GM15510 (cell line): ENCODE measurements around the gene LHX4.

Experiments used
- POLR2A ChIP-seq: IDR thresholded peaks from 3 replicates; pipeline ENCODE4 v1.6.1; 2011; ENCODE audit warnings: borderline replicate concordance; ENCODE audit not compliant: insufficient read length; ENCODE audit errors: extremely low read depth

The LHX4 gene

DNA sequence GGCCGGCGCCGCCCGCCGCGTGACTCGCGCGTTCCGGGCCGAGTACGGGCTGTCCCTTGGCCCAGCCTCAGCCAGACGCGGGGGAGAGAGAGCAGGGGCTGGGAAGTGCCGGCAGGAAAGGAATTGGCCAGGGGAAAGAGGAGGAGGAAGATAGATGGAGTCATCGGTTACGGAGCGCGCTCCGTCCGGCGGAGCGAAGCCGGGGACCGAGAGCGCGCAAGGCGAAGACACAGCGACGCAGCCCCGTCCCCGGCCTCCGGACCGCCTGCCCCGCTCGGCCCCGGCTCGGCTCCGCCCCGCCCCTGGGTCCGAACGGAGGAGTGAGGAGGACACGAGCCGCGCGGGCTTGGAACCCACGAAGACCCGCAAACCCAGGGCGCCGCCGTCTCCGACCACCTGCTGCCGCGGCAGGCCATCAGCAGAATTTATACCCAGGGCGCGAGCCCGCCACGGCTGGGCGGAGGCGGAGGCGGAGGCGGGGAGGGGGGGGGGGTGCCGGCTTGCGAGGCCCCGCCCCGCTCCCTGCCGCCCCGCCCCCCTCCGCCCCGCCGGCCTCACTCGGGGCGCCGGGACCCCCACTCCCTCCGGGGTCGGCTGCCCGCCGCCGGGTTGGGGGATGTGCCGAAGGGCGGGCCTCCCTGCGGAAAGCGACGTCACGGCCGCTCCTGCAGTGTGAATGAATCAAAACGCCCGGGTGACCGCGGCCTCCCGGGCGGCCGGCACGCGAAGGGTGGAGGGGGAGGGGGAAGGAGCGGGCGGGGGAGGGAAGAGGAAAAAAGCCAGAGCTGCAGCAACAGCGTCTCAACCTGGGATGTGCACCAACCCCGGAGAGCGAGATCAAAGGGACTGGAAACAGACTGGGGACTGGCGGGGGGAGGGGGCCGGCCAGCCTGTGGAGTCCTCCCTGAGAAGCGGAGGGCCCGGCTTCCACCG, at the start of gene LHX4:
TSS of gene LHX4 (plus strand) at position 782 of the 933 bp plus-strand sequence. CDS start 266 bp downstream, outside the sequence.
- no peak for TF ChIP-seq POLR2A

DNA sequence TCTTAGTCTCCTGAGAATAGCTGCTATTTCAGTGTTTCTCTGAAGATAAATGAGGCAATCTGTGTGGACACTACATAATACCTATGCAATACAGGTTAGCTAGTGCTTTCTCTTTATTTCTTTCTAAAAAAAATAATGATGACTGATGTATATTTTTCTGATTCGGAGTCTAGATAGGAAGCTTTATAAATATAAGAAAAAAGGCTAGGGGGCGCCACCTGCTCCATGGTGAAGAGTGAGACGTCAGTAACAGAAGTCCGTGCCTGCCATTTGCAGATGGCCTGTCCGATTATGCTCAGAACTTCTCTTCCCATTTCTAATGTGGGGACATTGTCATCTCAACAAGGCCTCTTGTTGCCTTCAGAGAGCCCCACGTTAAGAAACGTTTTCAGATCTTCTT, 49.0 kb upstream of the LHX4 start:
- no peak for TF ChIP-seq POLR2A

DNA sequence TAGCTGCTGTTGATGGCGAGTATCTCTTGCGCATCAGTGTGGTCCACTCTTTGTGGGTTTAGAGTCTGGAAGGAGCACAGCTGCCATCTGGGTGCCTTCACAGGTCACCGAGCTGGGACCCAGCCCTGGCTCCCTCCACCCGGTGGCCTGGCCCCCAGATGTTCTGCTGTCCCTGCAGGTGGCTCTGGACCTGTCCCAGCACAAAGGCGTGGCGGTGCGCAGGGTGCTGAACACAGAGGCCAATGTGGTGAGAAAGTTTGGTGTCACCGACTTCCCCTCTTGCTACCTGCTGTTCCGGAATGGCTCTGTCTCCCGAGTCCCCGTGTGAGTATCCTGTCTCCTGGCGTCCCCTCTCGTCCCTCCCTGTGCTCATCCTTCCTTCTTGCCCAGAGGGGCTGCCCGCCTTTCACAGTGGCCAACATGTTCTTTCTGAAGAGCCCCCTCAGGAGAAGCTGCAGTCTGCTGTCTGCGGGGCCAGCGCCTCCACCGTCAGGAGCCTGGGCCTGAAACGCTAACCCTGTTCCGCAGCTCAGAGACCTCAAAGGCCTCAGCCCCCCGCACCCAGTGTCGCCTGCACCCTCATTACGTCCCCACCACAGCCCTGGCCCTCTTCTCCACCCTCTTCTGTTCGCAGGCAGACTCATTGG, 47.9 kb upstream of the LHX4 start:
- TF ChIP-seq POLR2A: no peak

DNA sequence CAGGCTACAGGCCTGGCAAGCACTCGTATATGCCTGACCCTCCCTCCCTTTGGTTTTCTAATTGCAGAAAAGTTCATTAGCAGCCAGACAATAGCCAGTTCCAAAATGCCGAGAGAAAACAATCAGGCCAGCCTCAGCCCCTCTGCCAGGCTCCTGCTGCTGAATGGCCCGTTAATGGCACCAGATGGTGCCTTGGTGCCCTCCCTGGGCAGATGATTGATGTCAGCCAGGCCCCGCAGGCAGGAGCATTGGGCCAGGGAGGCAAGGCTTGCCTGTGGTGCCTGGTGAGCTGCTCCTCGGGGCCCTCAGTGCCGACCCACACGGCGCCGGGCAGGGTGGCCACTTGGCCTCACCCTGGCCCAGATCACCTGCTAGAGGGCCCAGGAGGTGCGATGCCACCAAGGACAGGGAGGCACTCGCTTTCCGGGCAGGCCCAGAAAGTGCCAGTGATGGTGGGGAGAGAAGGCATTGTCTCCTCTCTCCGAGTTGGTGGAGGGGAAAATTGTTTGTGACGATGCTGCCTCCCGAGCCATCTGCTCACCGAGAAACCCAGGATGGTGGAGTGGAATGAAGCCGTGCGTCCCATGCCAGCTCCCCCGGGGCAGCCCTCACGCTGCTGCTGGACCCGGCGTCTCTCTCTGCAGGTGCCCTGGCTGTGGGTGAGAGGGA, 47.3 kb upstream of the LHX4 start:
- TF ChIP-seq POLR2A: no peak

DNA sequence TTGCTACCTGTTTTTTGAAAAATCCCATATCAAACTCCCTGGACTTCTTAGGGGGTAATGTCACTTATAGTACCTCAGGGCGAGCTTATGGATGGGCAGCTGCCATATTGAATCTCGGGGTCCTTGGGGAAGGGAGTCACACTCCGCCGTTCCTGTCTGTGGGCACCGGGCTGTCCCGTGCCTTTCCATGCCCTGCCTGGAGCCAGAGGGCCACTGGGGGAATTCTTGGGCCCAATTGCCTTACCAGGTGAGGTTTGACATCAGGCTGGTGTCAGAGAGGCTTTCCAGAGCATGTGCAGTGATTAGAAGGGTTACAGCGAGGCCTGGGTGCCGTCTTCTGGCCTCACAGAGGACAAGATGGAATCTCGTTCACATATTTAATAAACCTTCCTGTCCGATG, 46.6 kb upstream of the LHX4 start:
- no peak for TF ChIP-seq POLR2A

DNA sequence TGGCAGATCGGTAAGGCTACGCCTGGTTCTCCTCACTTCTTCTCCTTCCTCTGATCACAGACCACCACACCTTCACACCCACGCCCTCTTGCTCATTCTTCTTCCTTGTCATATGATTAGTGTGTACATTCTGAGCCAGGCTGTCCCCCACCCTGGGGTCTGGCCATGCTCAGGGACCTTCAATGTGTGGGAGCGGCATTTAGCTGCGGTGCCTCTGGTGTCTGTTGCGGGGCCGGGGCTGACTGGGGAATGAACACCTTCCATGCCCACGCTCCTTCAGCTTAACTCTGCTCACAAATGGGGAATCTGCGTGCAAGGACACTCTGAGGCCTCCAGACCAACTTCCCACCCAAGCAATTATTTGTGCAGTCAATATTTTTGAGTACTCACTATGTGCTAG, 46.0 kb upstream of the LHX4 start:
- no peak for TF ChIP-seq POLR2A

DNA sequence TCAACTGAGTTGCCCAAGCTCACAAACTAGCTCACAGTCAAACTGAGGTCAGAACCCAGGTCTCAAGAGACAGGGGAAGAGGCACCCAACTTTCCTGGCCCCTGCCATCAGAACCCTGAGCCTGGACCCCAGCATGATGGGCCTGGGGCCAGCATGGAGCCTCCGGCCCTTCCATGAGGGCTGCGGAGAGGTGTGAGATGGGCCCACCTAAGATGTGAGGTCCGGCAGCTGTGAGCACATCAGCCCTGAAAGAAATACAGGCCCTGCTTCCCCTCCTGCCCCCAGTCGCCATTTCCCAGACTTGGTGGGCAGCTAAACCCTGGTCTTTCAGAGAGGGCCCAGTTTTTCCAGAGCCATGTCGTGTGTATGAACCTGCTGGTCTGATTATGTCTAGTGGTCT, 44.8 kb upstream of the LHX4 start:
- no peak for TF ChIP-seq POLR2A

DNA sequence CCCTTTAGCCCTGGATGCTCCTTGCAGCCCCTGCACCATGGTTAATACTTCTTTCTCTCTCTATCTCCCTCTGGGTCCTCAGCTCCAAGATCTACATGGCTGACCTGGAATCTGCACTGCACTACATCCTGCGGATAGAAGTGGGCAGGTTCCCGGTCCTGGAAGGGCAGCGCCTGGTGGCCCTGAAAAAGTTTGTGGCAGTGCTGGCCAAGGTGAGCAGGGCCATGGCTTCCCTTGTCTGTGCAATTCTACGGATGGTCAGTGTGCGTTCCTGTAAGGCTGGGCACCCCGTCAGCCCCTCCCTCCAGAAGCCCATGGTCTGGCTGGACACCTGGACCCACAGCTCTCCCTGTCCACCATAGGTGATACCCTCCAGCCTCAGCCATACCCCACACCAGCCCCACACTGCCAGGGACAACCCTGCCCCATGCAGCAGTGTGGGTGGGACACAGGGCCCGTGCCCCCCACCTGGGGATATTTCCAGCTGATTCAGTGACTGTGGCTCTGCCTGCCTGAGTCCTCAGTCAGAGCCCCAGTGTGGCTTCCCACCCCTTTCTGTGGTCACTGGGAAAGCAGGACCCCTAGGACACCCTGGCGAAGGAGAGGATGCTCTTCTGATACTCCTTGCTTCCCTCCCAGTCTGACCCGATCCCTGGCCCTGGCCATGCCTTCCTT, 44.0 kb upstream of the LHX4 start:
- no peak for TF ChIP-seq POLR2A

DNA sequence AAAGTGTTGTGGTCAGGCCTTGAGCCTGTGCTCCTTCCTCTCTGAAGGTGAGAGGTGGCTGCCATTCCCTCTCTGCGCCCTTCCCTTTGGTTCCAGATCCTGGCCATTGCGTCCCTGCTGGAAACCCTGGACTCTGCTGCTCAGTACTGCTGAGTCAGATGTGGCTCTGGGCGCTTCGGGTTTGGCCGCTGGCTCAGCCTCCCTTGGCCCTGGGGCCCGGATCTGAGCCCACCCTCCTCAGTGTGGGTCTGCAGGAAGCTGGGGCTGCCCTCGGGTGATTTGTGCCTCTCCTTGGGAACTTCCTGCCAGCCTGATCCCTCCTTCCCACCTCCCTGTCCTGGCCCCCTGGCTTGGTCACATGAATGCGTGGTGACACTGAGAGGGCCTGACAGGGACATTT, 43.2 kb upstream of the LHX4 start:
- no peak for TF ChIP-seq POLR2A

DNA sequence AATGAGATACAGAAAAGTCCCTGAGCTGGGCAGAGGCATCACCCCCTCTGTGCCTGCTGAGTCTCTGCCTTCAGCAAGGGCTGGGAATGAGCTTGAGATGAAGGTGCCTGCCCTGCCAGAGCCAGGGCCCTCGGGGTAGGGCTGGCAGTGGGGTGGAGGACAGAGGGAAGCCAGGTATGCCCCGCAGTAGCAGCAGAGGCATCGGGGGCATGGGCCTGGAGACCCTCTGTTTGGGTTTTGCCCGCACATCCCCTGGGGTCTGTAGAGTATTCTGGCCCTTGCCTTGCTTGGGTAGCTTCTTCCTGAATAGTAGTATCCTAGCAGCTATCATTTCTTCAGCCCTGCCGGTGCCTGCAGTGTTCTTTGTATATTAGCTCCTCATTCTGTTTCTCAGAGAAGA, 42.4 kb upstream of the LHX4 start:
- TF ChIP-seq POLR2A: no peak

DNA sequence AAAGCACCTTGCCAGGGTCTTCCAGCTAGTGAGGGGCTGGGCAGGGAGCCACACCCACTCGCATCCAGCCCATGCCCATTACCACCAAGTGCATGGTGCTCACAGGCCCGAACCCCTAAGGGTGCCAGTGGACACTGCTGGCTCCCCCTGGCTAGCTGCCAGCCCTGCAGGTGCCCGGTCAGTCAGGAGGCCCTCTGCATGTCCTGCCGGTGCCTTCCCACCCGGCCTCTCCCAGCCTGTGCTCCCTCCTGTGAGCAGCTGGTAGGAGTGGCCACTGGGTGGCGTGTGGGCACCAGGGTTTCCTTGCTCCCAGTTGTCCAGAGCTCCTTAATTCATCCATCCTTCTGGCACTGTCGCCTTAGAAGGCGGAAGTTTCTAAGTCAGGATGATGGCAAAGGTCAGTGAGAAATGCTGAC, 42.0 kb upstream of the LHX4 start:
- no peak for TF ChIP-seq POLR2A

DNA sequence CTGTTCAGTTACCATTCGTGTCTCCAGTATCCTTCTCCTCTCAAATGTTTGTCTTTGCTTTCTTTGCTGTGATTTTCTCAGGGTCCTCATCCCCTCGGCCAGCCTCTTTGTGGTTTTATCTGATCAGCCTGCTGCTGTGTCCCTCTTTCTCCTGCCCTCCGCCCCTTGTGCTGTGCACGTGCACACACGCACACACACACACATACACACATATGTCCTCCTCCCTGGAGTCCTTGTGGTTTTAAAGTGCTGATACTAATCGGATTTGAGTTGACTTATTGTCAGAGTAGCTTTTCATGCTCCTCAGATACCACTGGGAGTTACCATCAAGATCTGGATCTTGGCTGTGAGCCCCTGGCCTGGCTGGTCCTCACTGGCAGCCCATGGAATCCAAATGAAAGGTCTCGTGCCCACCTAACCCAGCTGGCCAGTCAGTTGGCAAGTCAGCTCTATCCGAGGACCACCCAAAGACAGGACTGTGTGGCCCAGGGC, 41.3 kb upstream of the LHX4 start:
- no peak for TF ChIP-seq POLR2A

DNA sequence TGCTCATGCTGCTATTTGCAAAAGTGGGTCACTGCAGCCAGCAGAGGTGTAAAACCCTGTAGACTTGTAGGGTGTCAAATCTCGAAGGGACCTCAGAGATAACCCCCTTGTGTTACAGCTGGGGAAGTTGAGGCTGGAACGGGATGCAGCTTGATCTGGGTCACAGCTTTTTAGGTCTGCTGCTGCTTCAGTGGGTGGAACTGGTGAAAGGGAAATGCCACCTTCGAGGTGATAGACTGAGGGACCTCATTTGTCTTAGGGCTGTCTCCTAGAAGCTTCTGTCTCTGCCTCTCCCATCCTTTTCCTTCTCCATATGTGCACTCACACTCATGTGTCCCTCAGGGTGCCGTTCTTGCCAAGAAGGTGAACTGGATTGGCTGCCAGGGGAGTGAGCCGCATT, 40.0 kb upstream of the LHX4 start:
- no peak for TF ChIP-seq POLR2A

DNA sequence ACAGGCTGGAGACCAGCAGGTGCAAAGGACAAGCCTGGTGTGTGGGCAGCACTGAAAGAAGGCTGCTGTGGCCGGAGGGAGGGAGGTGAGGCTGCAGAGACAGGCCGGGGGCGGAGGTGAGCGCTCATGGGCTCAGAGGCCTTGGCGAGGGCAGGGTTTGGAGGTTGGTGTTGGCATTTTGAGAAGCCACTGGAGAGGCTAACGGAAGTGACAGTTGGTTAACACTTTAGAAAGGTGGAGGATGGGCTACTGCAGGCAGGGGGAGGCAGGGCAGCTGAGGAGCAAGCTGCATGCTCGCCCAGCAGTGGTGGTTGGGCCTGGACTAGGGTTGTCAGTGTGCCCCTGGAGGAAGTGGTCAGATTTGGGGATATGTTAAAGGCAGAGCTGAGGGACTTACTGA, 37.9 kb upstream of the LHX4 start:
- no peak for TF ChIP-seq POLR2A
